Stimulated activated CD8-positive, alpha-beta memory T cell treated with anti-CD3 and anti-CD28 coated beads, Interleukin-15, amount 100 ng/mL, for 4 hours (primary cell): ENCODE data around the gene UBE2E2.
"Not testable (repeated sequence)": the region's sequence is repeated elsewhere in the genome, so short reads cannot be mapped to it uniquely, and the experiment has no call there.

Source experiments
- DNase-seq, 2 donors: peaks; one replicate each; pipeline ENCODE4 v3.0.0-alpha.2; 2020; ENCODE audit warnings: low read depth in 2 of 2

Gene UBE2E2

DNA sequence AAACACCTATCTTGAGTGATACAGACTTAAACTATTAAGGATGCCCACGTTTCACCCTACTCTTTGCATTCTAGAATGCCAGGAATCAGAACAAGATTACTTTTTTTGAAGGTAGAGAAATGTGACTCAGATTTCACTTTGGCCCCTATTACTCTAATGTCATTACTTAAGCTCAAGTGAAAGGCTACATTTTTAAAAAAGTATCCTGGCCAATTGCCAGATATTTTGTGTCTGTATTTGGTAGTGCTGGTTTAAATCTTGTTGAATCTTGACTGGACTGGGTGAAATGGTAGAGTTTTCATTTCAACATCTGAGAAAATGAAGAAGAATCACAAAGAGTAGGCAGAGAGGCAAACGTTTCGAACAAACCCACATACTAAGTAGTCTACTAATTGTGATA lies 384.4 kb downstream of the UBE2E2 start:
- no peak for DNase-seq

DNA sequence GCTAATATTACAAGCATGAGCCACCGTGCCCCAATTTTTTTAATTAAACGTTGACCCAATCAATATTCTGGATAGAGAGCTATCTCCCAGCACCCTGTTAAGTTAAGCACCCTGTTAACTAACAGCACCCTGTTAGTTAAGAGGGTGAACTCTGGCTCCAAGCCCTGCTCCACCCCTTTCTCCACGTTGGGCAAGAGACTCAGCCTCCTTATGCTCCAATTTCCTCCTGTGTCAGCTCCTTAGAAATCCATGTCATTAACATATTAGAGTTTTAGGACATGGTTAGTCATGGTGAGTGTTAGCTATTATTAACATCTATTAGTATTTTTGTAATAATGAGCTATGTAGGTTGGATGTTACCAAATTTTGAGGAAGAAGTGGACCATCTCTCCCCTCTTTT lies 385.4 kb downstream of the UBE2E2 start:
- no peak for DNase-seq

- DNase-seq: no peak
Observed at GRCh38 chr3:23589602-23590001, 386.5 kb downstream of the UBE2E2 start.

DNA sequence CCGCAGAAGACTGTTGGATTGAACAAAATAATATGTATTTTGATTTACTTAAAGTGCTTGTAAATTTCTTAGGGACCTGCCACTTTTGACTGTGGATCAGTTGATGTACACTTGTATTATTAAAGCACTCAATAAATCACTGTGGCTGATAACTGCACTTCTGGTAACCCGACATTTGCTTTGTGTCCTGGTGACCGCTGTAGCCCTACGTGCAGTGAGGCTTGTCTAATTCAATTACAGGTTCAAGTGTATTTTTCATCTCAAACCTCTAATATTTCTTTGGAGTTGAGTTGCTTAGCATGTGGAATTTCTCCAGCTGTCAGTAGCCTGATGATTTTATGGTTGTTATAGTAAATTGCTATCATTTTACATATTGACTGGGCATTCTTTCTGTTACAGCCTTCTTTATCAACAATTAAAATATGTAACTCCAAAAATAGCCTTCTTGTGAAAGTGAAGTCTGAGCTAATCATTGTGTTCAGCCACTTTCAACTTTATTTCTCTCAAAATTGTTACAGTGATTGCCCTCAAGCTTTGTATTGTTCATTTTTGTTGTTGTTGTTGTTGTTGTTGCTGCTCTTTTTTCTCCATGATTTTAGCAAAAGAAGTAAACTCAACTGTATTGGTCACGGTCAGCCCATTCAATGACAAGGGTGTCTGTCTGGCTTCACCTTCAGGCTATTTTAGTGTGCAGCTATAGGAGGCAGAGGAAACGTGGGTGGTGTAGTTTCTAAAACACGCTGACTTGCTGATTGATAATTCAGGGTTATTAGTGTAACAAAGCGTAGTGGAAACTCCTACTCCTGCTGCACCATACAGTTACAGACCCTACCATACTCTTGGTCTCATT lies 387.5 kb downstream of the UBE2E2 start:
- DNase-seq: no peak

DNA sequence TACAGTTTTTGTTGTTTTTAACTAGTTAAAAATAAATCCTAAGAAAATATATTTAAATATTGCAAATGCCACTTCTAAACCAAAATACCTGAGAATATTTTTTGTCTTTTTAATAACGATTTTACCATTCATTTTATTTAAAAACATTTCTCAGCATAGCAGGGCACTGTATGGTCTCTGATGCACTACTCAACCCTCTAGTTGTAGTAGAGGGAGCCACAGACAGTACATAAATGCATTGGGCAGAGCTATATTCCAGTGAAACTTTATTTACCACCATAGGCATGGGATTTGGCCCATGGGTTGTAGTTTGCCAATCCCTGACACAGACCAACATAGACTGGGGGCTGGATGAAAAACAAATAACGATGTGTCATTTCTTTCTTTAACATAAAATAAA lies 388.2 kb downstream of the UBE2E2 start:
- no peak for DNase-seq

GRCh38 chr3:23592961-23593931 lies 390.1 kb downstream of the UBE2E2 start:
- no peak for DNase-seq

GRCh38 chr3:23594066-23594465 lies 390.9 kb downstream of the UBE2E2 start:
- no peak for DNase-seq

DNA sequence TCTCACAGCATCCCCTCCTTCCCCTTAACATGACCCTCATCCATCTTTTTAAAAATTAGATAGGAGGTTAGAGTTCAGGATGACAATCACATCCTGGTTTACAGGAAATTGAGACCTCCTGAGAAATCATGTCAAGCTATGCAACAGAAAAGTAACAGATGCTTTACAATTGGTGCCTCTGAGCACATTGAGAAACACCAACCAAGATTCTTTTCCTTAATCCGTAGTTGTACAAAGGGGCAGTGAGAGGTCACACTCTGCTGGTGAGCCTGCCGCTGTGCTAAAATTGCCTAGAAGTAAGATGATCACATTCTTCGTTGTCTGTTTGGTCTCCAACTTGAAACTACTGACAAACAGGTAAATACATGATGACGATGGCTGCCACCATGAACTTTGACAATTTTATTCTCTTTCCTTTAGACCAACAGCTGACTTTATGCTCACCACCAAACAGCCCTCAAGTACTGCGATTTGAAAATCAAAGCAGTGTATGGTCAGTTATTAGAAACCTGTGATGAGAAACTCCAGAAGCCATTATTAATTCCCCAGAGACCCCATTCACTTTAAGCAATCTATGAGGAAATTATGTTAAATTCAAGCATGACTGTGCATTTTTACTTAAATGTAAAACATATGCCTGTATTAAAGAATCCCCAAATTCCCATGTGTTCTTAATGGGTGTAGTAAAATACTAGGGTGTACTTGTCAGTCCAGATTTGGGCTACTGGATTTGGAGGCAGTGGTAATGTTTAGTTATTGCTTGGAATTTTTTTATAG lies 392.0 kb downstream of the UBE2E2 start:
- DNase-seq: no peak

- no peak for DNase-seq
Observed at GRCh38 chr3:23595851-23596250, 392.7 kb downstream of the UBE2E2 start.

GRCh38 chr3:23600167-23600871 lies 397.2 kb downstream of the UBE2E2 start:
- no peak for DNase-seq

DNA sequence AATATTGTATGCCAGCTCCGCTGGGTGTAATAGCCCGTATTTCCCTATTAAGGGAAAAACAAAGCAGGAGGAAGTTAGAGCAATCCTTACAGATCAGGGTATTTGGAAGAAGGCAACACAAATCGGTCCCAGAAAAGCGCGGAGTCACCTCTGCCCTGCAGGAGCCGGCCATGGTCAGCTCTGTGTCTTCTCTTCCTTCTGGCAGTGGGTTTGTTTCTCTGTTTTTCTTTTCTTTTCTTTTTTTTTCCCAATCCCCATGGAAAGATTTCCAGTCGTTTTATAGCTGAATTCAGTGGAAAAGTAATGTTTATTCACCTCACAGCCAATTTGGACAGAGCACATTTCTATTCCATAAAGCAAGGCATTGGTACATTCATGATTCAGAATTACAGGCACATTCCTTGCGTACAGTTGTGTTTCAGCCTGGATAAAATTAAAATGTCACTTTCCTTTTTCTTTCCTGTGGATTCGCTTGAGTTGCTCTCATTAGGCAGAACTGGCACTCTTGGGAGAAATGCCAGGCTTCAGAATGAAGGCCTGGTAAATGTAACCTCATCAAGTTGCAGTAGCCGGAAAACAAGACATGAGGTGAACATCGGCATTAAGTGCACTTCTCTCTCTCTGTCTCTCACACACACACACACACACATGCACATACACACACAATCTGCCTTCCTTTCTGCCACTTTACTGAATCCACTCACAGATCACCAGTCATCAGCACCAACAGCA lies 398.1 kb downstream of the UBE2E2 start:
- DNase-seq: no peak

DNA sequence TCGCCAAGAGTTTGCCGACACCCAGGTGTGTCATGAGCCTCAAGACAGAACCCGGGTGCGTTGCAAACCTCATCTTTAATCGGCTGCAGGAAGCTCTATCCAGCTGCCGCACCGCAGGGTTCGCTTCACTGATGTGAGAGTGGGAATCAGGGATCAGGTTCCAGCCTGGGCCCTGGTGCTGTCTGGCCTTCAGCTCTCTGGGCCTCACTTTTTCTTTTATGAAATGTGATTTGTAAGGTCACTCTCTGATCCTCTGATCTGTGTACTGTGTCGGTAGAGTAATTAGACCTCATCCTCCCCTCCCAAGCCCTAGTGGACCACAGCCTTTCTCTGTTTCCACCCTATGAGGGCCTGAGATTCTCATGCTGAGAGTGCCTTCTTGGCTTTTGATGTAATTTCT lies 399.8 kb downstream of the UBE2E2 start:
- DNase-seq: no peak

- DNase-seq: no peak
Observed at GRCh38 chr3:23607184-23607847, 404.2 kb downstream of the UBE2E2 start.

DNA sequence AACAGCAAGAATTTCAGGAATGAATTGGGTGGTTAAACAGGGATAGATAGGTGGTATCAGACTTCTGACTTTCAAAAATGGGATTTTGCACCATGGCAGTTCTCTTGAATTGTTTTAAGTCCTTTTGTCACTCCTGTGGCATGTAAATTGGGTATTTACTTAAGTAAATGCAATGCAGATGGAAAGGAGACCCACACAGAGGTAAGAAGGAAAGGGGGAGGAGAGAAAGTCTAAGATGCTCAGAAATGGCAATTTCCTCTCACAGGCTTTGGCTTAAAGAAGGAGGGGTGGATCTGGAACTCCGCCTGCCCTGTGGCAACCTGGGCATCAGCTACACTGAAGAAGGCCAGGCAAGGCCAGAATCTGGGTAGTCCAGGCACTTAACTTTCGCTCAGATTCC lies 405.5 kb downstream of the UBE2E2 start:
- DNase-seq: no peak

- no peak for DNase-seq
Observed at GRCh38 chr3:23611737-23612295, 408.7 kb downstream of the UBE2E2 start.

GRCh38 chr3:23612296-23612891 lies 409.3 kb downstream of the UBE2E2 start:
- DNase-seq: no peak

DNA sequence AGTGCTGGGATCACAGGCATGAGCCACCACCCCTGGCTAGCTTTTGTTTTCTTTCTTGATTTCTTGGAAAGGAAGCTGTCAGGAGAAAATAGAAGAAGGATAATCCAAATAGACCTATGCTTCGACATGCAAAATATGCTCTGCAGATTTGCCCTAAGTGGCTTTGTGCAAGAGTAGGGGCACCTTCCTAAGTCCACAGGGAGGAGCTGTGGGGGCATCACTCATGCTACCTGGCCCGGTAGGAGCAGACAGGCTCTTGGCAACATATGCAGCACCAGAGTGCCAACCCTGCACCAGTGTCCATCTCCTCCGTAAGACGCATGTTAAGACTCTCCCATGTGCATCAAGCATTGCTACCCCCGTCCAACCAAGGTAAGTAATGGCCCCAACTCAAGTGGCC lies 411.9 kb downstream of the UBE2E2 start:
- no peak for DNase-seq

- not testable (repeated sequence) for DNase-seq
Observed at GRCh38 chr3:23618475-23618874, 415.3 kb downstream of the UBE2E2 start.
